Neural crest cell (in vitro differentiated cells): ENCODE data around the gene NATD1. TPM values are rescaled to one million over a fixed set of nuclear protein-coding genes. Genes with fewer than 3 reads are reported as not detected.

ENCODE experiments used
- DNase-seq: peaks from one replicate; pipeline ENCODE4 v3.0.0; 2021; ENCODE audit warnings: low read depth, mixed read lengths, low spot score
- H3K27ac Mint-ChIP-seq: one replicate; pipeline ENCODE4 v1.8.0; 2021; ENCODE audit warnings: mild to moderate bottlenecking, mixed read lengths; ENCODE audit not compliant: unreplicated experiment
- H3K27me3 Mint-ChIP-seq: 2 replicates; pipeline ENCODE4 v1.8.0; 2021; ENCODE audit warnings: low read depth, mild to moderate bottlenecking, mixed read lengths
- H3K36me3 Mint-ChIP-seq: 2 replicates; pipeline ENCODE4 v1.8.0; 2021; ENCODE audit warnings: low read depth, mild to moderate bottlenecking, mixed read lengths
- H3K4me1 Mint-ChIP-seq: 2 replicates; pipeline ENCODE4 v1.8.0; 2021; ENCODE audit warnings: mixed read lengths
- H3K4me3 Mint-ChIP-seq: one replicate; pipeline ENCODE4 v1.8.0; 2021; ENCODE audit warnings: mild to moderate bottlenecking, mixed read lengths
- H3K9me3 Mint-ChIP-seq: 2 replicates; pipeline ENCODE4 v1.8.0; 2021; ENCODE audit warnings: mixed read lengths
- CTCF ChIP-seq: fragments of 200-600 bp; sonication (generic); conservative IDR thresholded peaks from 2 replicates; pipeline ENCODE4 v1.5.0; 2021; ENCODE audit warnings: antibody characterized with exemption, mild to moderate bottlenecking
- total RNA-seq: library from RNA; stranded (reverse); gene quantifications from 2 replicates; pipeline ENCODE4 v1.2.1, GENCODE V29; 2021

Gene NATD1
- total RNA-seq, 1 donor from 2014 or later: 6.7 TPM

DNA sequence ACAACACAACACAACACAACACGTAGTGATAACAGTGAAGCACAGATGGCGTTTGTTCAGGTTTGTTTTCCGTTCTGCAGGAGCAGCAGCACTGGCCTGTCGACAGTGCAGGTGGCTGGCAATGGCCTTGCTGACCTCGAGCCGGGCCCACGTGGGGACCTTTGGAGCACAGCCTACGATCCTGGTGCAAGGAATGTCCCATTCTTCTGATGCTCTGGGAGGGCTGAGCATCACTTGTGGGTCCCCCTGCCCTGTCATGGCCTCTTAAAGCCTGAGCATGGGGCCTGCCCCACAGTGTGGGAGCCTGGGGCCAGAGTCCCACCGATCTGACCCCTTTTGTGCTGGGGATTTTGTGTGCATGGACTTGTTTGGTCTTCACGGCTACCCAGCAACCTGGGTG lies 38.1 kb upstream of the NATD1 start:
- H3K36me3 Mint-ChIP-seq: no peaks in the 10 kb centered on the region
- no peaks in the 10 kb centered on the region for H3K27me3 Mint-ChIP-seq
- no peak for TF ChIP-seq CTCF
- no peak overlapping the region for H3K4me3 Mint-ChIP-seq
- peaks cover 15% of the 10 kb centered on the region for H3K4me1 Mint-ChIP-seq
- DNase-seq: no peak
- H3K9me3 Mint-ChIP-seq: no peaks in the 10 kb centered on the region
- H3K27ac Mint-ChIP-seq: no peak overlapping the region

GRCh38 chr17:21289902-21290571 lies 36.8 kb upstream of the NATD1 start:
- H3K9me3 Mint-ChIP-seq: no peaks in the 10 kb centered on the region
- peaks cover 28% of the 10 kb centered on the region for H3K4me1 Mint-ChIP-seq
- H3K27me3 Mint-ChIP-seq: no peaks in the 10 kb centered on the region
- DNase-seq: no peak
- H3K4me3 Mint-ChIP-seq: no peak overlapping the region
- H3K27ac Mint-ChIP-seq: no peak overlapping the region
- no peaks in the 10 kb centered on the region for H3K36me3 Mint-ChIP-seq
- no peak for TF ChIP-seq CTCF

GRCh38 chr17:21289175-21289901 lies 36.1 kb upstream of the NATD1 start:
- Mint-ChIP-seq H3K4me1 (peaks cover 28% of the 10 kb centered on the region), H3K27ac (no peak overlapping the region), H3K36me3 (no peaks in the 10 kb centered on the region), H3K4me3 (no peak overlapping the region), H3K9me3 (no peaks in the 10 kb centered on the region), H3K27me3 (no peaks in the 10 kb centered on the region)
- TF ChIP-seq CTCF: no peak
- DNase-seq: no peak

- no peak overlapping the region for H3K27ac Mint-ChIP-seq
Measured at GRCh38 chr17:21288571-21289017, 35.4 kb upstream of the NATD1 start.

More at GRCh38 chr17:21288571-21289017, 35.4 kb upstream of the NATD1 start:
- Mint-ChIP-seq H3K9me3 (no peaks in the 10 kb centered on the region), H3K4me1 (peaks cover 28% of the 10 kb centered on the region), H3K4me3 (no peak overlapping the region), H3K36me3 (no peaks in the 10 kb centered on the region), H3K27me3 (no peaks in the 10 kb centered on the region)
- TF ChIP-seq CTCF: no peak
- DNase-seq: no peak
